ENCODE data around the gene MGA.
A peak's percentile ranks its signal among the peaks of the same experiment; 100 is the strongest.
"Not testable (repeated sequence)": the region's sequence is repeated elsewhere in the genome, so short reads cannot be mapped to it uniquely, and the experiment has no call there.

Gene MGA

DNA sequence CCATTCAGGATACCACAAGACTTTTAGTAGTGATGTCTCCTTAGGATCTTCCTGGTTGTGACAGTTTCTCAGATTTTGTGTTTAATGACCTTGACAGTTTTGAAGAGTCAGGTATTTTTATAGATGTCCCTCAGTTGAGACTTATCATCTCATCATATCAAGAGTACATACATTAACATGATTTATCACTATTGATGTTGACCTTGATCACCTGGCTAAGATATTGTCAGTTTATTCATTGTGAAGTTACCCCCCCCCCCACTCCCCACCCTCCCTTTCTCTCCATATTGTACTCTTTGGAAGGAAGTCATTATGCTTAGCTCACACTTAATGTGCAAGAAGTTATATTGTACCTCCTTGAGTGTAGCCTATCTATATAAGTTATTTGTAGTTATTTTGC is 42.9 kb downstream of the MGA start:
- no peak for DNase-seq (ENCODE audit: low read depth in 1 of 2, low spot score in 1 of 2)

DNA sequence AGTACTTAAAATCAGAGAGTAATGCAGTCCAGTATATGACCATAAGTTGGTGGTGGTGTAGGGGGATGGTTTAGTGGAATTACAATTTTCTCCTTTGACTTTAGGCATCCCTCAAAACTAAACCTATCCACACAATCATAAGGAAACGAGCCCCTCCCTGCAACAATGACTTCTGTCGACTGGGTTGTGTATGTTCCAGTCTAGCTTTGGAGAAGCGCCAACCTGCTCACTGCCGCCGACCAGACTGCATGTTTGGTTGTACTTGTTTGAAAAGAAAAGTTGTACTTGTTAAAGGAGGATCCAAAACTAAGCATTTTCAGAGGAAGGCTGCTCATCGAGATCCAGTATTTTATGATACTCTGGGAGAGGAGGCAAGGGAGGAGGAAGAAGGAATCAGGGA is 52.8 kb downstream of the MGA start:
- no peak for DNase-seq (ENCODE audit: low read depth in 1 of 2, low spot score in 1 of 2)

GRCh38 chr15:41714291-41714690 is 54.1 kb downstream of the MGA start:
- no peak for DNase-seq (ENCODE audit: low read depth in 1 of 2, low spot score in 1 of 2)

- DNase-seq (ENCODE audit: low read depth in 1 of 2, low spot score in 1 of 2), result no peak
Observed at GRCh38 chr15:41716864-41717263, 56.7 kb downstream of the MGA start.

- no peak for DNase-seq (ENCODE audit: low read depth in 1 of 2, low spot score in 1 of 2)
Observed at GRCh38 chr15:41727143-41727542, 66.9 kb downstream of the MGA start.

DNA sequence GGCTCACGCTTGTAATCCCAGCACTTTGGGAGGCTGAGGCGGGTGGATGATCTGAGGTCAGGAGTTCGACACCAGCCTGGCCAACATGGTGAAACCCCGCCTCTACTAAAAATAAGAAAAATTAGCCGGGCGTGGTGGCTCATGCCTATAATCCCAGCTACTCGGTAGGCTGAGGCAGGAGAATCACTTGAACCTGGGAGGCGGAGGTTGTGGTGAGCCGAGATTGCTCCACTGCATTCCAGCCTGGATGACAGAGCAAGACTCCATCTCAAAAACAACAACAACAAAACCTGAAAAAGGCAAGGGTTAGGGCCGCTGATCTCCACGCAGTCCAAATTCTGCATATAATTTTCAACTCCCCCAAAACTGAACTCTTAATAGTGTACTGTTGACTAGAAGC is 67.9 kb downstream of the MGA start:
- DNase-seq (ENCODE audit: low read depth in 1 of 2, low spot score in 1 of 2), result not testable (repeated sequence)

DNA sequence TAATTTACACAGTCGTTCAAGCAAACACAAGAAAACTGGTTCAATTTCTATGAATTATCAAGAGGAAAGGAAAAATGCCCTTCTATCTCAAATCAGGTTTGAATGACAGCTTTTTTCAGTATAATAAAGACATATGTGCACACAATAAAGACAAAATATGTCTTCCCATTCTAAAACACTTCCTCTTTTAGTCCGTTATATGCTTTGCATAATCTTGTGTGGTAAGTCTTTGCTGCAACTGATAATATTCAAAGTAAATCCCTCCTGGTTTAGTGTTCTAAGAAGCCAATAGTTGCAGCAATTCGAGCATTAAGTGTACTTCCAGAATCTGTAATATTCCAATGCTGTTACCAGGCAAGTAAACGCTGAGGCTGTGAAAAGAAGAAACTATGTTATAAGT is 70.3 kb downstream of the MGA start:
- no peak for DNase-seq (ENCODE audit: low read depth in 1 of 2, low spot score in 1 of 2)

DNA sequence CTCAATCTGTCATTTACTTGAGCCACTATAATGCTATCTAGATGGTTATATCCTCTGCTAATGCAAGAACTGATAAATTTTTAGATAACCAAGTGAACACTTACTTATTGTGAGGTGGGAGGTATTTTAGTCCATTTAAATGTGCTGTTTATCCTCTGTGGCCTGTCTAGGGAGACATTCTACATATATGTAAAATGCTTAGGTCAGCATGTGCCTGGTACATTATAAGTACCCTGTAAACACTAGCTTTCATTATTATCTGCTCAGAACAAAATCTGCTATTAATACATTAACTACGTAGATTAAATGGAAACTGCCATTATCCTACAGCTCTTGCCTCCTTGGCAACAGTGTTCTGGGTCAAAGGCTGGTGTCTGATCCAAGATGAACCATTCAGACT is 72.3 kb downstream of the MGA start:
- no peak for DNase-seq (ENCODE audit: low read depth in 1 of 2, low spot score in 1 of 2)

DNA sequence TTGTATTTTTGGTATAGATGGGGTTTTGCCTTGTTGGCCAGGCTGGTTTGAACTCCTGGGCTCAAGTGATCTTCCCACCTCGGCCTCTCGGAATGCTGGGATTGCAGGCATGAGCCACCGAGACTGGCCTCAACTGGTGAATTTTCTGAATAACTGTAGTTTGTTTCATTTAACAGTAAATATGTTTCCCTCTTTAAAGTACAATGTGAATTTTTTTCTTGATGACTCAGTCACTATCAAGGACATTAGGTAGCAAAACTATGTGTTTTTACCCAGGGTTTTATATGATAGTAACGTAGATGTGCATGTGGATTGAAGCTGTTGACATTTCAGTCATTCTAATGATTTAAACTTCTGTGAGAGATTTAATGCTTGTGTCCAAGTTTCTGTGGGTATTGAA is 73.9 kb downstream of the MGA start:
- DNase-seq (ENCODE audit: low read depth in 1 of 2, low spot score in 1 of 2), result no peak

GRCh38 chr15:41735046-41735445 is 74.8 kb downstream of the MGA start:
- DNase-seq (ENCODE audit: low read depth in 1 of 2, low spot score in 1 of 2), result no peak

GRCh38 chr15:41735492-41735891 is 75.3 kb downstream of the MGA start:
- not testable (repeated sequence) for DNase-seq (ENCODE audit: low read depth in 1 of 2, low spot score in 1 of 2)

DNA sequence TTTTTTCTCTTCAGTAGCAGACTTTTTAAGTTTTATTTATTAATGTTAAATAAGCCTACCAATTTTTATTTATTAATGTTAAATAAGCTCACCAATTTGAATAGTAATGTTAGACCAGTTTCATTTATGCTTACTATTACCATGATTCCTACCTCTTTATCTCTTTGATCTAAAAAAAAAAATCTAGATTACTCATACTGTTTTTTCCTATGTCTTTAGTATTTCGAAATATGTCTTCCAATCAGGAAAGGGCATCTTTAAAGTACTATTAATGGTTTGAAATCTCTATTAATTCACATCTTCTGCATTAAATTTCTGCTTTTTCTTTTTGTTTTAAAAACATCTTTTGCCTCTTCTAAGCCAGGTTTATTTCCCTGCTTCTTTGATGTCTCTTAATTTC is 86.6 kb downstream of the MGA start:
- DNase-seq (ENCODE audit: low read depth in 1 of 2, low spot score in 1 of 2), result no peak

DNA sequence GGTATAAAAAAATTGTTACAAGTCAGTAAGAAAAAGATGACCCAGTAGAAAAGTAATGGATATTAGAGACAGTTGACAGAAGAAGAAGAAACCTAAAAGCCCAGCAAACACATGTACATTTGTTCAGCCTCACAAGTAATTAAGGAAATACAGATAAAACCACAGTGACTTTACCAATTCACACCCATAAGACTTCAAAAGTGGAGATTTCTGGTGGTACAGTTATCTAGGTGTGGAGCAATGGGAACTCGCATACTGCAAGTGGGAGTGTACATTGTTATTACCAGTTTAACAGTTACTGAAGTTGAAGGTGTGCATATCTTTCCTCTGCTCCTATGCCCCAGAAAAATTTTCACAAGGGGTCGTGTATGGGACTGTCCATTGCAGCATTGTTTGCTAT is 96.0 kb downstream of the MGA start:
- no peak for DNase-seq (ENCODE audit: low read depth in 1 of 2, low spot score in 1 of 2)

GRCh38 chr15:41772720-41773331 is 112.6 kb downstream of the MGA start:
- peak in 1 of 2 donors; percentile 13 for DNase-seq (ENCODE audit: low read depth in 1 of 2, low spot score in 1 of 2)

GRCh38 chr15:41773332-41773728 is 113.1 kb downstream of the MGA start:
- DNase-seq (ENCODE audit: low read depth in 1 of 2, low spot score in 1 of 2), result no peak

DNA sequence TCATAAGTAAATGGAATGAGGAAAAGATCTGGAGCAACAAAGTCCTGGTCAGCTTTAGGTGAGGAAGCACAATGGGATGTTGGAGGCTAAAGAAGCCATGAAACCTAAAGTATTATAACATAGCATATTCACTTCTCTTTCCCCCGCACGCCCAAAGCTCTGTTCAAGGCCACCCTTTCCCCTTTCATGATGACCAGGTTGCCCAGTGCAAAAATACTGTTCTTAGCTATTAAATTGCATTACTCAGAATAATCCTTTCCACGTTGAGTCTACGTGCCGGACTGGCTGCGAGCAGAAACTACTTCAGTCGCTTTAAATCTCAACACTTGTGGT is 113.5 kb downstream of the MGA start:
- no peak for DNase-seq (ENCODE audit: low read depth in 1 of 2, low spot score in 1 of 2)

DNA sequence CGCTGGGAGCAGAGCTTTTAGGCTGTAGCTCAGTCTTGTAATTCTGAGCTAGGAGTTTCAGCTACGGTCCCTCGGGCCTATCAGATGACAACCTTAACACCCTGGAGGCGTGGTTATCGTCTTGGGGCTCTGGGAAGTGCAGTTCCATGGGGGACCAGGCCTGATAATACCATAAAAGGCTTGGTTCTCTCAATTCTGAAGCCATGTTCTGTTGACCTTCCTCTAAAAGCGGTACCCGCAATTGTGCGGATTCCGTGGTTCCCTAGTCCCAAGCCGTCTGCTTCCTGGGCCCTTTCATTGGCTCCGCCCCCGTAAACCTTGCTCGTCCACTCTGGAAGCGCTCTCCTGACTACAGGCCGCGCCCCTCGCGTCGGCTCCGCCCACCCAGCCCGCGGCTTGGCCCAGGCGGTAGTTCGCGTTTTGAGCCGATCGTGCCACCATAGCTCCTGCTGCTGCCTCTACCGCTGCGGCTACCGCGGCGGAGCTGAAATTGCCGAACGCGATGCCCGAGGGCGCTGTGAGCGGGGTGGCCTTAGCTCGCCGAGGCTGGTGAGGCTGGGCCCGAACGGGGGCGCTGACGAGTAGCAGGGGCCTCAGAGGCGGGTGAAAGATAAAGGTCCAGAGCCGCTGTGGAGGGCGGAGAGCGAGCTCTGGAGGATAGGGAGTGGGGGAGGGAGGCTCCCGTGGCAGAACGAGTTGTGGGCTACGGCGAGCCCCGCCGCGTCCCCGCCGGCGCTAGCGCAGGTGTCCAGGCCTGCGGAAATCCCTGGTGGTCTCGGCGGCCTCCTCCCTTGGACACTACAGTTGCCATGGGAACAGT is 114.1 kb downstream of the MGA start, which contains the start of gene MAPKBP1:
Gene MAPKBP1, plus strand, starts transcription at position 423 of the 820 bp plus-strand sequence. CDS start 792 bp downstream, outside the sequence.
- DNase-seq (ENCODE audit: low read depth in 1 of 2, low spot score in 1 of 2), result peak; percentile 93 to 94

GRCh38 chr15:41774882-41775417 is 114.7 kb downstream of the MGA start:
- DNase-seq (ENCODE audit: low read depth in 1 of 2, low spot score in 1 of 2), result no peak

DNA sequence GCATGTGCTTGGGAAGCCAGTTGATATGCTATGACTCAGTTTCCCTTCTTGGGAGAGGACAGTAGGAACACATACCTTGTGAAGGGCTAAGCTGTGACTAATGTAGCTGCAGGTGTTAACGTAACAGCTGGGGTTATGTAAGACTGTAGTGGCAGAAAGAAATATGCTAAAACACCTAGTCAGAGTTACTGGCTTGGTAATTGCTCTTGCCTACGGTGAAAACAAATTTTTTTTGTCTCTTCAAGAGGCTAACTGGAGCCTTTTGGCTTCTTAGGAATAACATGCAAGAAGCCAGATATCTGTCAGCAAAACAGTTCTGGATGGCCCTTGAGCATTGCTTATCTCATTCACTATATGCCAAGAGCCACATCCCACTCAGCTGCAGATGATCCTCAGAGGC is 115.4 kb downstream of the MGA start:
- DNase-seq (ENCODE audit: low read depth in 1 of 2, low spot score in 1 of 2), result no peak

DNA sequence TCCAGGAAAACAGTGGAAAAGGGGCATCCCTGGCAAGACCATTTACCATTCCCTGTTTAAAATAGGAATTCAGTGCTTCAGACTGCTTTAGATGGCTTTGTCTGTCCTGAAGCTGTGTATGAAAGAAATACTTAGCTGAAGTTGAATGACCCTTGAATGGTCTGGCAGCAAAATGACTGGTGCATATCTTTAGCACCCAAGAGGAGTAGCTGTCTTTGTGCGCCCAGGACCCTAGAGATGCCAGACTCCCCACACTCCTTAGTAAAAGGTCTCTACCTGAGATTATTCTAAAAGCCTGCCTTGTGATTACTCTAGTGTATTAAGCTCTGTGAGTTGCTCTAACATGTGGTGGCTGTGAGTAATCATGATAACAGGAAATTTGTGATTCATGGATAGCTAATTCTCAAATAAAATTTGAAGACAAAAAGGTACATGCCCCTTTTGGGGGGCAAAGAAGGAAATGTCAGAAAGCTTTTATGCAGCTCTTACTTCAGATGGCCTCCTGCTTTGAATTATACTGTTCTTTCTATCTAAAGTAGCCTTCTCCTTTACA is 117.3 kb downstream of the MGA start:
- no peak for DNase-seq (ENCODE audit: low read depth in 1 of 2, low spot score in 1 of 2)

- no peak for DNase-seq (ENCODE audit: low read depth in 1 of 2, low spot score in 1 of 2)
Observed at GRCh38 chr15:41778521-41778920, 118.3 kb downstream of the MGA start.

- no peak for DNase-seq (ENCODE audit: low read depth in 1 of 2, low spot score in 1 of 2)
Observed at GRCh38 chr15:41779662-41780157, 119.5 kb downstream of the MGA start.
